ENCODE data around the gene UMODL1. TPM values are rescaled to one million over a fixed set of nuclear protein-coding genes. Genes with fewer than 3 reads are reported as not detected.

UMODL1 gene
- total and polyA plus RNA-seq, 2 of the 13 experiments (the other 11 are each of a cell fraction or from before 2014, with no cell fraction given): not detected

- DNase-seq (ENCODE audit: low spot score) (no peak), FAIRE-seq (no peak), ATAC-seq (peak; percentile 16; the same call in 2 of the 3 replicates)
- no TSS peak for BruUV-seq (replicated peaks)
- Histone ChIP-seq H3K4me2 (ENCODE audit: low read depth, low read length) (no peak overlapping the region), H3K36me3 (replicated peaks in 1 of 2; ENCODE audit: control insufficient read depth in 1 of 2, insufficient read depth in 2 of 2, low read length in 2 of 2) (no peaks in the 10 kb centered on the region), H3K4me3 (replicated peaks in 1 of 3; ENCODE audit: insufficient read depth in 1 of 3, low read depth in 2 of 3, low read length in 3 of 3) (no peak overlapping the region), H3K27me3 (ENCODE audit: control insufficient read depth in 1 of 2, insufficient read depth in 2 of 2, low read length in 2 of 2) (peaks cover 14 to 82% of the 10 kb centered on the region in 2 experiments), H3K79me2 (ENCODE audit: insufficient read depth, low read length) (no peaks in the 10 kb centered on the region), H2AFZ (ENCODE audit: low read length) (no peak overlapping the region), H3K9ac (ENCODE audit: insufficient read depth, low read depth, low read length) (no peak overlapping the region), H4K20me1 (ENCODE audit: insufficient read depth, low read length) (no peaks in the 10 kb centered on the region), H3K4me1 (ENCODE audit: insufficient read depth, low read length) (peaks cover 16% of the 10 kb centered on the region; the same call in 1 of the 2 replicates), H3K9me3 (ENCODE audit: low read length) (no peaks in the 10 kb centered on the region), H3K27ac (ENCODE audit: extremely low read length, insufficient read depth, low read length) (no peak overlapping the region)
- WGBS (ENCODE audit: low lambda C conversion rate): 45% methylated on average over 16 of the region's 31 CpGs
- ChIA-PET CTCF (ENCODE audit: low intra/inter-chr PET ratio, low total read pairs) (no interaction called here), POLR2A (no interaction called here)
- intact Hi-C loops (cut with micrococcal nuclease; ENCODE audit: unreplicated experiment) (no loop called here), in situ Hi-C loops (cut with HindIII; ENCODE audit: extremely low pct_ligation_motif_present, low pct_unique_long_range_greater_than_20kb) (no loop called here)
- no peak for TF ChIP-seq PRDM10 (CRISPR knock-in tag; IDR thresholded peaks at IDR 0.05; ENCODE audit: low read depth)
- no peak for TF ChIP-seq FOXA1 (IDR thresholded peaks at IDR 0.05)
- no peak for TF ChIP-seq FOXA1 (CRISPR knock-in tag; IDR thresholded peaks at IDR 0.05)
- TF ChIP-seq ZNF747 (CRISPR knock-in tag; IDR thresholded peaks at IDR 0.05; ENCODE audit: borderline replicate concordance): no peak
- TF ChIP-seq ZNF430 (CRISPR knock-in tag; IDR thresholded peaks at IDR 0.05): no peak
- TF ChIP-seq FOXP4 (CRISPR knock-in tag; IDR thresholded peaks at IDR 0.05): no peak
- no peak for TF ChIP-seq MLX (CRISPR knock-in tag; IDR thresholded peaks at IDR 0.05)
- TF ChIP-seq ZNF546 (CRISPR knock-in tag; conservative IDR thresholded peaks at IDR 0.05): no peak
- TF ChIP-seq ZUFSP (CRISPR knock-in tag; IDR thresholded peaks at IDR 0.05; ENCODE audit: borderline replicate concordance): no peak
- no peak for TF ChIP-seq USF2 (IDR thresholded peaks at IDR 0.05; ENCODE audit: low read depth, low read length)
- no peak for TF ChIP-seq USF2 (CRISPR knock-in tag; IDR thresholded peaks at IDR 0.05; ENCODE audit: borderline replicate concordance)
- no peak for TF ChIP-seq TOE1 (CRISPR knock-in tag; IDR thresholded peaks at IDR 0.05)
- TF ChIP-seq HNRNPL (IDR thresholded peaks at IDR 0.05; ENCODE audit: low read depth, low read length): no peak
- no peak for TF ChIP-seq ZNF232 (CRISPR knock-in tag; IDR thresholded peaks at IDR 0.05; ENCODE audit: borderline replicate concordance)
Observed at GRCh38 chr21:42062236-42063022, 8.7 kb upstream of the UMODL1 start.
